NB4 (cell line): Measurements from ENCODE around the gene CLEC16A.

Experiments used
- POLR2A ChIP-seq: IDR thresholded peaks from 2 replicates; pipeline ENCODE4 v1.6.1; 2011; ENCODE audit warnings: mild to moderate bottlenecking; ENCODE audit not compliant: insufficient read length; ENCODE audit errors: extremely low read depth
- TF ChIP-seq, protein P1 (sequence below): IDR thresholded peaks from one replicate; pipeline ENCODE4 v1.5.1; 2012; ENCODE audit warnings: low read depth, low read length

DNA sequence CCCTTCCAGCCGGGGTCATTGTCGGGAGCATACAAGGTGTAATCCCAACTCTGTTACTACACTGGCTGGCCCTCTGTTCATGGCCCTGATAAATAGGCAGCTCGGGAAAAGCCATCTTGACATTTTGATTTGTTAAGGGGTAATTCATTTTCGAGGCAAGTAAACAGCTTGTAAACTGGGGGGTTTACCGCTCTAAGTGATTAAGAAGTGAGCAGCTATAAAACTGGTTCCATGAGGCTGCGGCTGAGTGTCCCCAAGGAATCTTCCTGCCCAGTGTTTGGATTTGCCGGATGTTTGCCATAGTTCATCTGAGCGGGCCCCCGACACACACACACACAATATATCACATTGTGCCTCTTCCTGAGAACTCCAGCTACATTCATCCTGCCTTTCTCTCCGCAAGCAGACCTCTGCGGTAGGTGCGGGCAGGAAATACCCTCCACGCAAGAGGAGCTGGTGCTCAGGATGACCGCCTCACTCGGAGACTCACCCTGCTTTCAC is 219.4 kb downstream of the CLEC16A start:
- TF ChIP-seq, protein P1, sequence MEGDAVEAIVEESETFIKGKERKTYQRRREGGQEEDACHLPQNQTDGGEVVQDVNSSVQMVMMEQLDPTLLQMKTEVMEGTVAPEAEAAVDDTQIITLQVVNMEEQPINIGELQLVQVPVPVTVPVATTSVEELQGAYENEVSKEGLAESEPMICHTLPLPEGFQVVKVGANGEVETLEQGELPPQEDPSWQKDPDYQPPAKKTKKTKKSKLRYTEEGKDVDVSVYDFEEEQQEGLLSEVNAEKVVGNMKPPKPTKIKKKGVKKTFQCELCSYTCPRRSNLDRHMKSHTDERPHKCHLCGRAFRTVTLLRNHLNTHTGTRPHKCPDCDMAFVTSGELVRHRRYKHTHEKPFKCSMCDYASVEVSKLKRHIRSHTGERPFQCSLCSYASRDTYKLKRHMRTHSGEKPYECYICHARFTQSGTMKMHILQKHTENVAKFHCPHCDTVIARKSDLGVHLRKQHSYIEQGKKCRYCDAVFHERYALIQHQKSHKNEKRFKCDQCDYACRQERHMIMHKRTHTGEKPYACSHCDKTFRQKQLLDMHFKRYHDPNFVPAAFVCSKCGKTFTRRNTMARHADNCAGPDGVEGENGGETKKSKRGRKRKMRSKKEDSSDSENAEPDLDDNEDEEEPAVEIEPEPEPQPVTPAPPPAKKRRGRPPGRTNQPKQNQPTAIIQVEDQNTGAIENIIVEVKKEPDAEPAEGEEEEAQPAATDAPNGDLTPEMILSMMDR: no peak
- TF ChIP-seq POLR2A: no peak
